SK-N-SH (cell line): ENCODE measurements around the gene TLCD2. TPM values are rescaled to one million over a fixed set of nuclear protein-coding genes. Genes with fewer than 3 reads are reported as not detected.

Experiments used
- CTCF ChIA-PET: fragments of 300-600, 350-600 bp; formaldehyde crosslinking; extraction: SDS; loops from one replicate; lab custom pipeline; 2021; lab: Yijun Ruan, JAX
- POLR2A ChIA-PET: fragments of 350-600 bp; sonication (Branson Sonifier 250); formaldehyde crosslinking; extraction: SDS; loops from one replicate; lab custom pipeline; 2020; ENCODE audit warnings: antibody characterized with exemption, inconsistent platforms; lab: Yijun Ruan, JAX
- DNase-seq: peaks from one replicate; pipeline ENCODE4 v3.0.0; 2012
- H2AFZ ChIP-seq: fragments of 200-600 bp; sonication (generic); 2 replicates; pipeline ENCODE4 v1.8.1; 2016; ENCODE audit warnings: antibody characterized with exemption, mild to moderate bottlenecking, low read depth
- H3F3A ChIP-seq: fragments of 200-600 bp; sonication (generic); replicated peaks from 2 replicates; pipeline ENCODE3; 2016; ENCODE audit warnings: antibody characterized with exemption, mild to moderate bottlenecking; ENCODE audit not compliant: insufficient read depth
- H3K27ac ChIP-seq, 2 experiments: fragments of 200-500 bp in 1 of 2; fragments of 200-600 bp in 1 of 2; sonication (Bioruptor generic) in 1 of 2; sonication (generic), shearing (Covaris generic) in 1 of 2; 2 replicates each; pipeline versions ENCODE4 v1.5.1 to v1.6.1; 2014 to 2016; ENCODE audit warnings: low read depth in 2 of 2, inconsistent platforms in 1 of 2, low read length in 1 of 2, mild to moderate bottlenecking in 1 of 2, mixed read lengths in 1 of 2
- H3K27me3 ChIP-seq: fragments of 200-600 bp; sonication (generic), shearing (Covaris generic); 2 replicates; pipeline ENCODE4 v1.6.1; 2016; ENCODE audit warnings: mixed run types; ENCODE audit not compliant: insufficient read depth
- H3K36me3 ChIP-seq, 2 experiments: fragments of 200-500 bp in 1 of 2; fragments of 200-600 bp in 1 of 2; sonication (Bioruptor generic) in 1 of 2; sonication (generic) in 1 of 2; replicated peaks in 1 of 2; 2 replicates each; pipeline versions ENCODE3 to v1.5.1; 2014 to 2016; ENCODE audit warnings: low read length in 1 of 2, mild to moderate bottlenecking in 1 of 2; ENCODE audit not compliant: insufficient read depth in 2 of 2, control insufficient read depth in 1 of 2
- H3K4me1 ChIP-seq, 2 experiments: fragments of 200-500 bp in 1 of 2; fragments of 200-600 bp in 1 of 2; sonication (Bioruptor generic) in 1 of 2; sonication (generic), shearing (Covaris generic) in 1 of 2; 2 replicates each; pipeline versions ENCODE4 v1.5.1 to v1.6.1; 2014 to 2016; ENCODE audit warnings: low read depth in 1 of 2, low read length in 1 of 2, mixed run types in 1 of 2; ENCODE audit not compliant: insufficient read depth in 2 of 2, control insufficient read depth in 1 of 2
- H3K4me2 ChIP-seq: fragments of 200-600 bp; sonication (generic), shearing (Covaris generic); 2 replicates; pipeline ENCODE4 v1.6.1; 2017; ENCODE audit warnings: mixed run types
- H3K4me3 ChIP-seq, 2 experiments: fragments of 200-500 bp in 1 of 2; fragments of 200-600 bp in 1 of 2; sonication (Bioruptor generic) in 1 of 2; sonication (generic), shearing (Covaris generic) in 1 of 2; 2 replicates each; pipeline versions ENCODE4 v1.5.1 to v1.8.1; 2014 to 2016; ENCODE audit warnings: low read depth in 2 of 2, inconsistent platforms in 1 of 2, low read length in 1 of 2, mild to moderate bottlenecking in 1 of 2, mixed read lengths in 1 of 2, moderate library complexity in 1 of 2
- H3K79me2 ChIP-seq: fragments of 200-600 bp; sonication (generic); 2 replicates; pipeline ENCODE4 v1.8.1; 2017; ENCODE audit warnings: mild to moderate bottlenecking; ENCODE audit not compliant: insufficient read depth
- H3K9ac ChIP-seq: fragments of 200-600 bp; sonication (generic); 2 replicates; pipeline ENCODE4 v1.6.1; 2017; ENCODE audit warnings: mixed run types
- H3K9me2 ChIP-seq: fragments of 200-600 bp; sonication (generic); 2 replicates; pipeline ENCODE4 v1.6.1; 2017; ENCODE audit warnings: mixed run types
- H3K9me3 ChIP-seq: fragments of 200-600 bp; sonication (generic); 2 replicates; pipeline ENCODE4 v1.6.1; 2017; ENCODE audit warnings: mixed run types, mild to moderate bottlenecking, moderate library complexity
- H4K20me1 ChIP-seq: fragments of 200-600 bp; sonication (generic); 2 replicates; pipeline ENCODE4 v1.6.1; 2017; ENCODE audit warnings: mild to moderate bottlenecking, mixed run types; ENCODE audit not compliant: insufficient read depth
- CHD2 ChIP-seq: fragments of 150-350 bp; IDR thresholded peaks from 2 replicates; pipeline ENCODE4 v1.6.1; 2018; ENCODE audit warnings: low read length; ENCODE audit not compliant: partially characterized antibody
- ELF1 ChIP-seq: IDR thresholded peaks from 2 replicates; pipeline ENCODE4 v1.4.0; 2012
- FOSL2 ChIP-seq: IDR thresholded peaks from 2 replicates; pipeline ENCODE4 v1.4.0; 2012; ENCODE audit warnings: low read depth, mild to moderate bottlenecking, moderate library complexity, borderline replicate concordance
- FOXJ3 ChIP-seq: sonication (generic); formaldehyde crosslinking; IDR thresholded peaks from 2 replicates; pipeline ENCODE4 v1.5.1; 2020; ENCODE audit warnings: mild to moderate bottlenecking, missing genetic modification reagents
- FOXM1 ChIP-seq: IDR thresholded peaks from 2 replicates; pipeline ENCODE4 v1.4.0; 2012; ENCODE audit warnings: low read depth, mild to moderate bottlenecking
- GABPA ChIP-seq: IDR thresholded peaks from 2 replicates; pipeline ENCODE4 v1.4.0; 2012; ENCODE audit warnings: low read depth, mild to moderate bottlenecking
- GATA2 ChIP-seq: sonication (generic); formaldehyde crosslinking; IDR thresholded peaks from 2 replicates; pipeline ENCODE4 v1.5.0; 2020; ENCODE audit warnings: mild to moderate bottlenecking, missing genetic modification reagents
- JUND ChIP-seq: IDR thresholded peaks from 2 replicates; pipeline ENCODE4 v1.4.0; 2012
- MXI1 ChIP-seq: IDR thresholded peaks from 2 replicates; pipeline ENCODE4 v1.6.1; 2012; ENCODE audit warnings: mild to moderate bottlenecking, low read depth, low read length, improper control_type of control experiment
- NFIC ChIP-seq: IDR thresholded peaks from 2 replicates; pipeline ENCODE4 v1.4.0; 2012; ENCODE audit warnings: borderline replicate concordance
- POLR2AphosphoS5 ChIP-seq: IDR thresholded peaks from 2 replicates; pipeline ENCODE4 v1.6.1; 2012; ENCODE audit warnings: low read depth, low read length
- RAD21 ChIP-seq: IDR thresholded peaks from 2 replicates; pipeline ENCODE4 v1.6.1; 2012; ENCODE audit warnings: mild to moderate bottlenecking, low read length
- RCOR1 ChIP-seq: fragments of 150-350 bp; IDR thresholded peaks from 2 replicates; pipeline ENCODE4 v1.6.1; 2017; ENCODE audit warnings: antibody characterized with exemption, low read length
- SMC3 ChIP-seq: IDR thresholded peaks from 2 replicates; pipeline ENCODE4 v1.6.1; 2012; ENCODE audit warnings: low read depth, low read length, improper control_type of control experiment
- TAF1 ChIP-seq: IDR thresholded peaks from 2 replicates; pipeline ENCODE4 v1.6.1; 2012; ENCODE audit warnings: low read depth, mild to moderate bottlenecking, low read length, moderate library complexity, borderline replicate concordance
- YY1 ChIP-seq: IDR thresholded peaks from 2 replicates; pipeline ENCODE4 v1.4.0; 2012; ENCODE audit warnings: low read depth, mild to moderate bottlenecking
- WGBS: methylation state at CpG from one replicate; pipeline ENCODE4 v1.1.6; 2017; ENCODE audit warnings: low lambda C conversion rate; 5-methylcytosine and 5-hydroxymethylcytosine counted together
- polyA plus RNA-seq, 3 experiments: library from polyadenylated mRNA; depleted of rRNA; stranded (reverse); fragments of >200 nt; gene quantifications; 2 replicates each; pipeline ENCODE4 v1.2.3, GENCODE V29; 2012
- TF ChIP-seq, protein P1 (sequence below): IDR thresholded peaks from 2 replicates; pipeline ENCODE4 v1.4.0; 2012; ENCODE audit warnings: low read depth
- TF ChIP-seq, protein P2 (sequence below): fragments of 200-600 bp; sonication (generic); IDR thresholded peaks from 2 replicates; pipeline ENCODE4 v1.6.1; 2017; ENCODE audit warnings: antibody characterized with exemption, mild to moderate bottlenecking, moderate library complexity
- TF ChIP-seq, protein P3 (sequence below): IDR thresholded peaks from 2 replicates; pipeline ENCODE4 v1.6.1; 2012; ENCODE audit warnings: mild to moderate bottlenecking, low read depth, low read length, moderate library complexity

TLCD2 gene
- polyA plus RNA-seq, 1 of the 3 experiments (the other 2 are of a cell fraction) = 1.3 TPM

DNA sequence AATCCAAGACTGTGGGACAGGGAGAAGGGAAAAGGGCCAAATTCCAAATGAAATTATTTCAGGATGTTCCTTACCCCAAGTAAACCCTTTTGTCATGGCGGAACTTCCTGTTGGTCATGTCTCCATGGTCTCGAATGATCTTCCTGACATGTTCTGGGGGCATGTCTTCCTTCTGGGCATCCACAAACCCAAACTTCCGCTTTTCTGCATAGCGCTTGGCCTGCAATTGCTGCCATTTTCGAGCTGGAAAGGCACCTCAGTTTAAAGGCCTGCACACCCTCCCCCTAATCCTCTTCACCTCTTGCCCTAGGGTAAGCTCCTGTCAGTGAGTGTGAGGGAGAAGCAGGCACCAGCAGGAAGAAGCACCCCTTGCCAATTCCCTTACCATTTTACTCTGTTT is 26.7 kb downstream of the TLCD2 start:
- WGBS = 70% methylated on average over 5 of the region's 5 CpGs
- Histone ChIP-seq H3K79me2 (peaks cover 49% of the 10 kb centered on the region), H3F3A (no peaks in the 10 kb centered on the region), H3K4me1 (peaks cover 4 to 9% of the 10 kb centered on the region in 2 experiments; a peak in 2 of 4 replicates), H3K4me3 (peak overlapping the region; percentile 74 to 87), H3K9me2 (no peaks in the 10 kb centered on the region), H3K9me3 (no peaks in the 10 kb centered on the region), H3K36me3 (peaks cover 44 to 47% of the 10 kb centered on the region in 2 experiments), H3K9ac (peak overlapping the region; percentile 89), H3K27ac (peak overlapping the region in 1 of 2 experiments; percentile 85; a peak in 1 of 4 replicates), H3K4me2 (peak overlapping the region; percentile 97), H2AFZ (no peak overlapping the region), H4K20me1 (peaks cover 29% of the 10 kb centered on the region), H3K27me3 (no peaks in the 10 kb centered on the region)
- no peak for DNase-seq
- CTCF ChIA-PET = interaction anchor here (1.0 to 7.8 kb wide), 6 partner anchors 10 to 109 kb away, joined by 3 to 56 read pairs (median 5); partner anchors contain the start of gene RILP
- POLR2A ChIA-PET = interaction anchor here (0.8 to 1.5 kb wide), 2 partner anchors 13 to 33 kb away, joined by 3 to 10 read pairs; no protein-coding TSS in a partner anchor
- TF ChIP-seq FOSL2 = no peak
- no peak for TF ChIP-seq POLR2AphosphoS5
- no peak for TF ChIP-seq NFIC
- TF ChIP-seq, protein P1, sequence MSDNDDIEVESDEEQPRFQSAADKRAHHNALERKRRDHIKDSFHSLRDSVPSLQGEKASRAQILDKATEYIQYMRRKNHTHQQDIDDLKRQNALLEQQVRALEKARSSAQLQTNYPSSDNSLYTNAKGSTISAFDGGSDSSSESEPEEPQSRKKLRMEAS = no peak
- no peak for TF ChIP-seq RCOR1
- TF ChIP-seq YY1 = no peak
- TF ChIP-seq TAF1 = no peak
- no peak for TF ChIP-seq MXI1
- TF ChIP-seq, protein P2, sequence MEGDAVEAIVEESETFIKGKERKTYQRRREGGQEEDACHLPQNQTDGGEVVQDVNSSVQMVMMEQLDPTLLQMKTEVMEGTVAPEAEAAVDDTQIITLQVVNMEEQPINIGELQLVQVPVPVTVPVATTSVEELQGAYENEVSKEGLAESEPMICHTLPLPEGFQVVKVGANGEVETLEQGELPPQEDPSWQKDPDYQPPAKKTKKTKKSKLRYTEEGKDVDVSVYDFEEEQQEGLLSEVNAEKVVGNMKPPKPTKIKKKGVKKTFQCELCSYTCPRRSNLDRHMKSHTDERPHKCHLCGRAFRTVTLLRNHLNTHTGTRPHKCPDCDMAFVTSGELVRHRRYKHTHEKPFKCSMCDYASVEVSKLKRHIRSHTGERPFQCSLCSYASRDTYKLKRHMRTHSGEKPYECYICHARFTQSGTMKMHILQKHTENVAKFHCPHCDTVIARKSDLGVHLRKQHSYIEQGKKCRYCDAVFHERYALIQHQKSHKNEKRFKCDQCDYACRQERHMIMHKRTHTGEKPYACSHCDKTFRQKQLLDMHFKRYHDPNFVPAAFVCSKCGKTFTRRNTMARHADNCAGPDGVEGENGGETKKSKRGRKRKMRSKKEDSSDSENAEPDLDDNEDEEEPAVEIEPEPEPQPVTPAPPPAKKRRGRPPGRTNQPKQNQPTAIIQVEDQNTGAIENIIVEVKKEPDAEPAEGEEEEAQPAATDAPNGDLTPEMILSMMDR = no peak
- no peak for TF ChIP-seq FOXM1
- TF ChIP-seq, protein P3, sequence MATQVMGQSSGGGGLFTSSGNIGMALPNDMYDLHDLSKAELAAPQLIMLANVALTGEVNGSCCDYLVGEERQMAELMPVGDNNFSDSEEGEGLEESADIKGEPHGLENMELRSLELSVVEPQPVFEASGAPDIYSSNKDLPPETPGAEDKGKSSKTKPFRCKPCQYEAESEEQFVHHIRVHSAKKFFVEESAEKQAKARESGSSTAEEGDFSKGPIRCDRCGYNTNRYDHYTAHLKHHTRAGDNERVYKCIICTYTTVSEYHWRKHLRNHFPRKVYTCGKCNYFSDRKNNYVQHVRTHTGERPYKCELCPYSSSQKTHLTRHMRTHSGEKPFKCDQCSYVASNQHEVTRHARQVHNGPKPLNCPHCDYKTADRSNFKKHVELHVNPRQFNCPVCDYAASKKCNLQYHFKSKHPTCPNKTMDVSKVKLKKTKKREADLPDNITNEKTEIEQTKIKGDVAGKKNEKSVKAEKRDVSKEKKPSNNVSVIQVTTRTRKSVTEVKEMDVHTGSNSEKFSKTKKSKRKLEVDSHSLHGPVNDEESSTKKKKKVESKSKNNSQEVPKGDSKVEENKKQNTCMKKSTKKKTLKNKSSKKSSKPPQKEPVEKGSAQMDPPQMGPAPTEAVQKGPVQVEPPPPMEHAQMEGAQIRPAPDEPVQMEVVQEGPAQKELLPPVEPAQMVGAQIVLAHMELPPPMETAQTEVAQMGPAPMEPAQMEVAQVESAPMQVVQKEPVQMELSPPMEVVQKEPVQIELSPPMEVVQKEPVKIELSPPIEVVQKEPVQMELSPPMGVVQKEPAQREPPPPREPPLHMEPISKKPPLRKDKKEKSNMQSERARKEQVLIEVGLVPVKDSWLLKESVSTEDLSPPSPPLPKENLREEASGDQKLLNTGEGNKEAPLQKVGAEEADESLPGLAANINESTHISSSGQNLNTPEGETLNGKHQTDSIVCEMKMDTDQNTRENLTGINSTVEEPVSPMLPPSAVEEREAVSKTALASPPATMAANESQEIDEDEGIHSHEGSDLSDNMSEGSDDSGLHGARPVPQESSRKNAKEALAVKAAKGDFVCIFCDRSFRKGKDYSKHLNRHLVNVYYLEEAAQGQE = no peak
- TF ChIP-seq FOXJ3 (CRISPR knock-in tag) = no peak

DNA sequence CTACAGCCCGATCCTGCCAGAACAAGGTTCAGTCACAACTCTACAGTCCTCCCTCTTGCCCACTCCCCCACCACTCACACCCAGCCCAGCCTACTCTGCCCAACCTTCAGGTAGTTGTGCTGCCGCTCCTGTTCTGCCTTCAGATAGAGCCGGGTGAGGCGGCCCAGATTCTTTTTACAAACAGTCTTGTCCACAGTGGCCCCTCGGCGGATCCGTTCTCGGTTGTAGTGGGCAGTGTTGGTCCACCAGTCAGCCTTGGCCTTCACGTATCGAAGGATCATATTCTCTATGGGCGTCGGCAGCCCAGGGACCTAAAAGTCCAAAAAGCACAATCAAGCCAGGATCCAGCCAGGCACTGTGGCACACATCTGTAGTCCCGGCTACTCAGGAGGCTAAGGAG is 33.8 kb downstream of the TLCD2 start:
- peaks cover 17% of the 10 kb centered on the region for H3F3A ChIP-seq
- WGBS = 95% methylated on average over 13 of the region's 13 CpGs
- no peak for DNase-seq
- H4K20me1 ChIP-seq = peaks cover 4% of the 10 kb centered on the region
- no peaks in the 10 kb centered on the region for H3K9me3 ChIP-seq
- no peaks in the 10 kb centered on the region for H3K4me1 ChIP-seq
- no peak overlapping the region for H3K4me2 ChIP-seq
- peaks cover 84 to 89% of the 10 kb centered on the region in 2 experiments for H3K36me3 ChIP-seq
- CTCF ChIA-PET = no interaction called here
- no peaks in the 10 kb centered on the region for H3K9me2 ChIP-seq
- no peak overlapping the region for H3K9ac ChIP-seq
- TF ChIP-seq CHD2 (no peak), NFIC (no peak), RCOR1 (no peak), GABPA (no peak), RAD21 (no peak), JUND (no peak), SMC3 (no peak), GATA2 (CRISPR knock-in tag) (no peak), ELF1 (no peak)
- TF ChIP-seq, protein P2 = no peak
- no peak overlapping the region for H2AFZ ChIP-seq
- H3K79me2 ChIP-seq = peaks cover 37% of the 10 kb centered on the region
- no peak overlapping the region for H3K4me3 ChIP-seq
- H3K27ac ChIP-seq = no peak overlapping the region
- POLR2A ChIA-PET = no interaction called here
- H3K27me3 ChIP-seq = no peaks in the 10 kb centered on the region
